GM18873 (cell line): ENCODE measurements around the gene LST1.
"Not testable (repeated sequence)": the region's sequence is repeated elsewhere in the genome, so short reads cannot be mapped to it uniquely, and the experiment has no call there.

Experiments
- ATAC-seq: cut with Tn5 transposase; IDR thresholded peaks from one replicate; pipeline ENCODE4 v1.9.1; 2021; ENCODE audit warnings: mild to moderate bottlenecking, moderate library complexity, moderate number of reproducible peaks; ENCODE audit not compliant: unreplicated experiment, low FRiP score

LST1 gene

GRCh38 chr6:31586008-31586407, at the start of gene LST1:
Gene LST1 (plus strand): TSS chr6:31586277. CDS start chr6:31587300, 1,023 bp downstream.
- no peak for ATAC-seq

GRCh38 chr6:31538805-31539400, 47.2 kb upstream of the LST1 start:
- ATAC-seq = no peak

GRCh38 chr6:31540640-31541039, 45.4 kb upstream of the LST1 start:
- ATAC-seq = no peak

- ATAC-seq = peak; percentile 5
Observed at GRCh38 chr6:31541059-31541657, 44.9 kb upstream of the LST1 start.

GRCh38 chr6:31541658-31542521, 44.2 kb upstream of the LST1 start, which contains the start of gene DDX39B:
Gene DDX39B (minus strand): TSS chr6:31542003. CDS start chr6:31540532, 1,471 bp downstream.
- peak; percentile 57 for ATAC-seq

GRCh38 chr6:31543639-31544038, 42.4 kb upstream of the LST1 start:
- ATAC-seq = no peak

GRCh38 chr6:31544676-31545075, 41.4 kb upstream of the LST1 start:
- ATAC-seq = no peak

- ATAC-seq = no peak
Observed at GRCh38 chr6:31545291-31545690, 40.8 kb upstream of the LST1 start.

GRCh38 chr6:31546339-31546957, 39.6 kb upstream of the LST1 start, which contains the start of gene ATP6V1G2:
Gene ATP6V1G2 (minus strand): TSS chr6:31546608. CDS start chr6:31546559, 49 bp downstream.
- ATAC-seq = no peak

GRCh38 chr6:31546958-31547726, 38.9 kb upstream of the LST1 start, which contains the start of gene NFKBIL1:
Gene NFKBIL1 (plus strand): TSS chr6:31547608. CDS start chr6:31547695, 87 bp downstream.
- no peak for ATAC-seq

- no peak for ATAC-seq
Observed at GRCh38 chr6:31547727-31548543, 38.1 kb upstream of the LST1 start.

- no peak for ATAC-seq
Observed at GRCh38 chr6:31548544-31548873, 37.6 kb upstream of the LST1 start.

- ATAC-seq = not testable (repeated sequence)
Observed at GRCh38 chr6:31551371-31551770, 34.7 kb upstream of the LST1 start.

- ATAC-seq = no peak
Observed at GRCh38 chr6:31556307-31556706, 29.8 kb upstream of the LST1 start.

- no peak for ATAC-seq
Observed at GRCh38 chr6:31557443-31558317, 28.4 kb upstream of the LST1 start.

- ATAC-seq = no peak
Observed at GRCh38 chr6:31558318-31558625, 27.8 kb upstream of the LST1 start.

GRCh38 chr6:31558631-31559500, 27.2 kb upstream of the LST1 start:
- ATAC-seq = no peak

GRCh38 chr6:31559606-31559957, 26.5 kb upstream of the LST1 start:
- no peak for ATAC-seq
